ENCODE measurements around the gene AAK1. TPM values are rescaled to one million over a fixed set of nuclear protein-coding genes. Genes with fewer than 3 reads are reported as not detected.
A peak's percentile ranks its signal among the peaks of the same experiment; 100 is the strongest.

The AAK1 gene
- total and polyA plus RNA-seq, 2 of the 13 experiments (the other 11 are each of a cell fraction or from before 2014, with no cell fraction given): 9.8 to 10.3 TPM

DNA sequence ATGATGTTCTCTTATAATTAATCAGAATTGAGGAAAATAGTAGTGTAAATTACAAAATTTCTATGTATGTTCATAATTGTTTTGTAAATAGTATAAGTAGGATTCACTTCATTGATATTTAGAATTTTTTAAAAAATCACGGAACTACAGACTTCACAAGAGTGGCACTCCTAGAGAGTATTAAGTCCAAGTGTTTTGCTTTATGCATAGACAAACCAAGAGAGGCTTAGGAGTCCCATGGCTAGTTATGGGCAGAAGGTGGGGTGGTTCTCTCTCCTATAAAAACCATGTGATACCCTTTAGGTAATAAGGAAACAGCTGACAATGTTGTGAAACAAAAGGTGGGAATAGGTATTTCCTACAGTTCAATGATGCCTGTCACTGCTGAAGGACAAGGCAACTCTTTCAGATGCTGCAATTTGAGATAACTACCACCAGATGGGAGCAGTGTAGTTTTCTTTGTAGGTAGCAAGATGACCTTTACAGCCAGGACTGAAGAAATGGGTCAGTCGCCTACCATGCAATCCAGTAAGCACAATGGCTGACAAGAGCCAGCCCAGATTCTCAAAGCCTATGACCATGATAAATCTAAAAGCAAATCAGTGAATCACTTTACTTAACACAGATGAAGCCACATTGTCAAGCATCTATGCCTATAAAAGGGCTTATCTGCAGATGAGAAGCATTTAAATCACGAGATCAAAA is 83.9 kb downstream of the AAK1 start (continued):
- TF ChIP-seq, protein P1, sequence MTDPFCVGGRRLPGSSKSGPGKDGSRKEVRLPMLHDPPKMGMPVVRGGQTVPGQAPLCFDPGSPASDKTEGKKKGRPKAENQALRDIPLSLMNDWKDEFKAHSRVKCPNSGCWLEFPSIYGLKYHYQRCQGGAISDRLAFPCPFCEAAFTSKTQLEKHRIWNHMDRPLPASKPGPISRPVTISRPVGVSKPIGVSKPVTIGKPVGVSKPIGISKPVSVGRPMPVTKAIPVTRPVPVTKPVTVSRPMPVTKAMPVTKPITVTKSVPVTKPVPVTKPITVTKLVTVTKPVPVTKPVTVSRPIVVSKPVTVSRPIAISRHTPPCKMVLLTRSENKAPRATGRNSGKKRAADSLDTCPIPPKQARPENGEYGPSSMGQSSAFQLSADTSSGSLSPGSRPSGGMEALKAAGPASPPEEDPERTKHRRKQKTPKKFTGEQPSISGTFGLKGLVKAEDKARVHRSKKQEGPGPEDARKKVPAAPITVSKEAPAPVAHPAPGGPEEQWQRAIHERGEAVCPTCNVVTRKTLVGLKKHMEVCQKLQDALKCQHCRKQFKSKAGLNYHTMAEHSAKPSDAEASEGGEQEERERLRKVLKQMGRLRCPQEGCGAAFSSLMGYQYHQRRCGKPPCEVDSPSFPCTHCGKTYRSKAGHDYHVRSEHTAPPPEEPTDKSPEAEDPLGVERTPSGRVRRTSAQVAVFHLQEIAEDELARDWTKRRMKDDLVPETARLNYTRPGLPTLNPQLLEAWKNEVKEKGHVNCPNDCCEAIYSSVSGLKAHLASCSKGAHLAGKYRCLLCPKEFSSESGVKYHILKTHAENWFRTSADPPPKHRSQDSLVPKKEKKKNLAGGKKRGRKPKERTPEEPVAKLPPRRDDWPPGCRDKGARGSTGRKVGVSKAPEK (CRISPR knock-in tag; IDR thresholded peaks at IDR 0.05; ENCODE audit: borderline replicate concordance): peak; percentile 62; the same call in 1 of the 2 replicates
- TF ChIP-seq PITX1 (CRISPR knock-in tag; IDR thresholded peaks at IDR 0.05) (no peak), KAT8 (CRISPR knock-in tag; IDR thresholded peaks at IDR 0.05) (0 out of 2 replicates have a peak, but pooled peaks have one; percentile 45), CEBPB (IDR thresholded peaks at IDR 0.05; ENCODE audit: borderline replicate concordance, low read depth, low read length) (peak; percentile 45; the same call in 1 of the 2 replicates), TEAD3 (CRISPR knock-in tag; optimal IDR thresholded peaks at IDR 0.05; ENCODE audit: borderline replicate concordance) (peak; percentile 97), ZNF629 (CRISPR knock-in tag; conservative IDR thresholded peaks at IDR 0.05) (peak; percentile 96), ZMYM4 (CRISPR knock-in tag; IDR thresholded peaks at IDR 0.05) (peak; percentile 47)

DNA sequence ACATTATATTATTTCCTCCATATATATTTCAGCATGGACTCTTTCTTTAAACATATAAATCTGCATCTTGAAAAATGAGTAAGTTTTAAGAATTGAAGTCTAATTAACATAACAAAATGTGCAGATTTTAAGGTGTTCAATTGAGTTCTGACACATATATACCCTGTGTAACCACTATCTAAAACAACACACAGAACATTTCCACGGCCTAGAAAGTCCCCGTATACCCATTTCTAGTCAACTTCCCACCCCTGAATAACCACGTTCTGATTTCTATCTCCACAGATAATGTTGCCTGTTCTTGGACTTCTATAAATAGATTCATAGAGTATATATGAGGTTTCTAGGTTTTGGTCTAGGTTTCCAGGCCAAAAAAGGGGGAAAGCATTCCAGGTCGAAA is 87.5 kb downstream of the AAK1 start:
- H3K36me3 ChIP-seq (replicated peaks in 1 of 2; ENCODE audit: control insufficient read depth in 1 of 2, insufficient read depth in 2 of 2, low read length in 2 of 2): peaks cover 0 to 8% of the 10 kb centered on the region in 2 experiments; a peak in 3 of 5 replicates
- intact Hi-C loops (cut with micrococcal nuclease; ENCODE audit: unreplicated experiment): no loop called here
- H3K79me2 ChIP-seq (ENCODE audit: insufficient read depth, low read length): no peaks in the 10 kb centered on the region
- H3K9ac ChIP-seq (ENCODE audit: insufficient read depth, low read depth, low read length): no peak overlapping the region
- CTCF ChIA-PET (ENCODE audit: low intra/inter-chr PET ratio, low total read pairs): interaction anchor here (1.3 kb wide), 1 partner anchor 159 kb away, joined by 3 read pairs; no protein-coding TSS in a partner anchor
- TF ChIP-seq, protein P2, sequence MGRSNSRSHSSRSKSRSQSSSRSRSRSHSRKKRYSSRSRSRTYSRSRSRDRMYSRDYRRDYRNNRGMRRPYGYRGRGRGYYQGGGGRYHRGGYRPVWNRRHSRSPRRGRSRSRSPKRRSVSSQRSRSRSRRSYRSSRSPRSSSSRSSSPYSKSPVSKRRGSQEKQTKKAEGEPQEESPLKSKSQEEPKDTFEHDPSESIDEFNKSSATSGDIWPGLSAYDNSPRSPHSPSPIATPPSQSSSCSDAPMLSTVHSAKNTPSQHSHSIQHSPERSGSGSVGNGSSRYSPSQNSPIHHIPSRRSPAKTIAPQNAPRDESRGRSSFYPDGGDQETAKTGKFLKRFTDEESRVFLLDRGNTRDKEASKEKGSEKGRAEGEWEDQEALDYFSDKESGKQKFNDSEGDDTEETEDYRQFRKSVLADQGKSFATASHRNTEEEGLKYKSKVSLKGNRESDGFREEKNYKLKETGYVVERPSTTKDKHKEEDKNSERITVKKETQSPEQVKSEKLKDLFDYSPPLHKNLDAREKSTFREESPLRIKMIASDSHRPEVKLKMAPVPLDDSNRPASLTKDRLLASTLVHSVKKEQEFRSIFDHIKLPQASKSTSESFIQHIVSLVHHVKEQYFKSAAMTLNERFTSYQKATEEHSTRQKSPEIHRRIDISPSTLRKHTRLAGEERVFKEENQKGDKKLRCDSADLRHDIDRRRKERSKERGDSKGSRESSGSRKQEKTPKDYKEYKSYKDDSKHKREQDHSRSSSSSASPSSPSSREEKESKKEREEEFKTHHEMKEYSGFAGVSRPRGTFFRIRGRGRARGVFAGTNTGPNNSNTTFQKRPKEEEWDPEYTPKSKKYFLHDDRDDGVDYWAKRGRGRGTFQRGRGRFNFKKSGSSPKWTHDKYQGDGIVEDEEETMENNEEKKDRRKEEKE (IDR thresholded peaks at IDR 0.05): no peak
- TF ChIP-seq NCOA1 (CRISPR knock-in tag; IDR thresholded peaks at IDR 0.05): no peak
- no peaks in the 10 kb centered on the region for H3K9me3 ChIP-seq (ENCODE audit: low read length)
- no peaks in the 10 kb centered on the region for H3K27me3 ChIP-seq (ENCODE audit: control insufficient read depth in 1 of 2, insufficient read depth in 2 of 2, low read length in 2 of 2)
- no peaks in the 10 kb centered on the region for H4K20me1 ChIP-seq (ENCODE audit: insufficient read depth, low read length)
- H3K27ac ChIP-seq (ENCODE audit: extremely low read length, insufficient read depth, low read length): no peak overlapping the region
- BruUV-seq (replicated peaks): no TSS peak
- no peak overlapping the region for H3K4me3 ChIP-seq (replicated peaks in 1 of 3; ENCODE audit: insufficient read depth in 1 of 3, low read depth in 2 of 3, low read length in 3 of 3)
- H3K4me2 ChIP-seq (ENCODE audit: low read depth, low read length): no peak overlapping the region
- in situ Hi-C loops (cut with HindIII; ENCODE audit: extremely low pct_ligation_motif_present, low pct_unique_long_range_greater_than_20kb): no loop called here
- H3K4me1 ChIP-seq (ENCODE audit: insufficient read depth, low read length): no peaks in the 10 kb centered on the region
- H2AFZ ChIP-seq (ENCODE audit: low read length): no peak overlapping the region
- DNase-seq (ENCODE audit: low spot score) (no peak), ATAC-seq (no peak), FAIRE-seq (no peak)
- 98% methylated on average over 4 of the region's 4 CpGs for WGBS (ENCODE audit: low lambda C conversion rate)
- POLR2A ChIA-PET: no interaction called here
